SU-DHL-6 (cell line): ENCODE measurements around the gene RSPH9.

Experiments used
- H2AFZ ChIP-seq: fragments of 200-600 bp; sonication (generic); 2 replicates; pipeline ENCODE4 v1.6.1; 2014; ENCODE audit warnings: low read depth, mild to moderate bottlenecking, moderate library complexity, mixed read lengths, antibody characterized with exemption, low read length; ENCODE audit not compliant: severe bottlenecking
- H3F3A ChIP-seq: fragments of 200-600 bp; shearing (Covaris generic); 2 replicates; pipeline ENCODE4 v1.6.0; 2016; ENCODE audit warnings: antibody characterized with exemption, mild to moderate bottlenecking; ENCODE audit not compliant: insufficient read depth
- H3K27ac ChIP-seq: fragments of 200-600 bp; sonication (generic); 2 replicates; pipeline ENCODE4 v1.5.1; 2016; ENCODE audit warnings: low read depth, mild to moderate bottlenecking, low read length, moderate library complexity, mixed read lengths
- H3K27me3 ChIP-seq: fragments of 200-600 bp; sonication (generic), shearing (Covaris generic); 2 replicates; pipeline ENCODE4 v1.6.0; 2014; ENCODE audit warnings: mild to moderate bottlenecking, low read length
- H3K36me3 ChIP-seq: fragments of 200-600 bp; sonication (generic); 2 replicates; pipeline ENCODE4 v1.6.1; 2014; ENCODE audit warnings: mild to moderate bottlenecking, low read length, mixed read lengths
- H3K4me2 ChIP-seq: fragments of 300-600, 200-600 bp; shearing (Covaris generic), sonication (generic); 2 replicates; pipeline ENCODE4 v1.6.0; 2014; ENCODE audit warnings: low read length, low read depth, mild to moderate bottlenecking; ENCODE audit not compliant: poor library complexity, severe bottlenecking
- H3K4me3 ChIP-seq: fragments of 200-600 bp; sonication (generic); 2 replicates; pipeline ENCODE4 v1.5.1; 2014; ENCODE audit warnings: antibody characterized with exemption, low read length, mild to moderate bottlenecking, mixed read lengths; ENCODE audit not compliant: insufficient read depth, poor library complexity, severe bottlenecking
- H3K79me2 ChIP-seq: fragments of 200-600 bp; sonication (generic); 2 replicates; pipeline ENCODE4 v1.6.1; 2014; ENCODE audit warnings: mild to moderate bottlenecking, low read length, moderate library complexity; ENCODE audit not compliant: insufficient read depth
- H3K9ac ChIP-seq: fragments of 200-600 bp; sonication (generic); 2 replicates; pipeline ENCODE4 v1.7.0; 2014; ENCODE audit warnings: mild to moderate bottlenecking, low read length
- H3K9me2 ChIP-seq: fragments of 200-600 bp; sonication (generic); replicated peaks from 2 replicates; pipeline ENCODE4 v1.6.1; 2014; ENCODE audit warnings: low read length; ENCODE audit not compliant: insufficient read depth
- H3K9me3 ChIP-seq: fragments of 200-600 bp; sonication (generic); 2 replicates; pipeline ENCODE4 v1.6.1; 2014; ENCODE audit warnings: low read length, mixed read lengths; ENCODE audit not compliant: insufficient read depth
- H4K20me1 ChIP-seq: fragments of 200-600 bp; sonication (generic); 2 replicates; pipeline ENCODE4 v1.6.1; 2014; ENCODE audit warnings: low read depth, mild to moderate bottlenecking, antibody characterized with exemption, low read length, moderate library complexity, mixed read lengths
- CTCF ChIP-seq: fragments of 200-600 bp; sonication (generic); IDR thresholded peaks from one replicate; pipeline ENCODE4 v1.5.1; 2017; ENCODE audit warnings: antibody characterized with exemption, mild to moderate bottlenecking, low read length, moderate library complexity; ENCODE audit not compliant: insufficient read depth, poor library complexity, severe bottlenecking
- EZH2phosphoT487 ChIP-seq: fragments of 200-600 bp; sonication (generic), shearing (Covaris generic); conservative IDR thresholded peaks from 2 replicates; pipeline ENCODE4 v1.6.1; 2018; ENCODE audit warnings: mild to moderate bottlenecking, antibody characterized with exemption, low read length, moderate library complexity, mixed read lengths

The RSPH9 gene

GRCh38 chr6:43695967-43696291, 51.1 kb downstream of the RSPH9 start:
- Histone ChIP-seq H3K27ac (no peak overlapping the region), H2AFZ (no peak overlapping the region), H3K9me3 (no peaks in the 10 kb centered on the region), H3K9me2 (no peaks in the 10 kb centered on the region), H3F3A (no peaks in the 10 kb centered on the region), H3K9ac (no peak overlapping the region), H3K4me2 (no peak overlapping the region), H3K36me3 (no peaks in the 10 kb centered on the region), H3K79me2 (no peaks in the 10 kb centered on the region), H3K4me3 (no peak overlapping the region), H4K20me1 (no peaks in the 10 kb centered on the region), H3K27me3 (0 out of 2 replicates have a peak, but pooled peaks cover 3% of the 10 kb centered on the region)
- TF ChIP-seq EZH2phosphoT487 (no peak), CTCF (no peak)

GRCh38 chr6:43697421-43697820, 52.6 kb downstream of the RSPH9 start:
- Histone ChIP-seq H3K27ac (no peak overlapping the region), H2AFZ (no peak overlapping the region), H3K36me3 (no peaks in the 10 kb centered on the region), H3K79me2 (no peaks in the 10 kb centered on the region), H3K27me3 (0 out of 2 replicates have a peak, but pooled peaks cover 3% of the 10 kb centered on the region), H3F3A (no peaks in the 10 kb centered on the region), H3K4me3 (no peak overlapping the region), H4K20me1 (no peaks in the 10 kb centered on the region), H3K9me3 (no peaks in the 10 kb centered on the region), H3K9me2 (no peaks in the 10 kb centered on the region), H3K4me2 (no peak overlapping the region), H3K9ac (no peak overlapping the region)
- TF ChIP-seq CTCF (no peak), EZH2phosphoT487 (no peak)

GRCh38 chr6:43698584-43699349, 53.9 kb downstream of the RSPH9 start:
- Histone ChIP-seq H3K27me3 (0 out of 2 replicates have a peak, but pooled peaks cover 3% of the 10 kb centered on the region), H3K36me3 (no peaks in the 10 kb centered on the region), H3K9me3 (no peaks in the 10 kb centered on the region), H3K79me2 (no peaks in the 10 kb centered on the region), H3K27ac (no peak overlapping the region), H3K4me2 (no peak overlapping the region), H2AFZ (no peak overlapping the region), H3K9me2 (no peaks in the 10 kb centered on the region), H3K4me3 (no peak overlapping the region), H3K9ac (no peak overlapping the region), H3F3A (0 out of 2 replicates have a peak, but pooled peaks cover under 1% of the 10 kb centered on the region), H4K20me1 (no peaks in the 10 kb centered on the region)
- TF ChIP-seq EZH2phosphoT487 (no peak), CTCF (no peak)
